ENCODE results near the gene ARMH3. TPM values are rescaled to one million over a fixed set of nuclear protein-coding genes. Genes with fewer than 3 reads are reported as not detected.

ARMH3 gene
- total and polyA plus RNA-seq, 10 of the 15 experiments (the other 5 are each of a cell fraction or from before 2014, with no cell fraction given) = 13.0 to 33.0 (median 16.4) TPM

- TF ChIP-seq ZNF687 (IDR thresholded peaks at IDR 0.05) = peak; percentile 12; the same call in 1 of the 2 replicates
- no peak for TF ChIP-seq SMARCA5 (IDR thresholded peaks at IDR 0.05)
- TF ChIP-seq ESRRA (IDR thresholded peaks at IDR 0.05; ENCODE audit: low read length) = no peak
- 0 out of 2 replicates have a peak, but pooled peaks have one; percentile 16 for TF ChIP-seq E2F4 (IDR thresholded peaks at IDR 0.05; ENCODE audit: low read depth, low read length)
- peak; percentile 76; the same call in 1 of the 2 replicates for TF ChIP-seq LARP7 (IDR thresholded peaks at IDR 0.05)
- TF ChIP-seq TCF7 (IDR thresholded peaks at IDR 0.05; ENCODE audit: borderline replicate concordance) = no peak
- TF ChIP-seq BCL3 (IDR thresholded peaks at IDR 0.05; ENCODE audit: borderline replicate concordance, insufficient read depth, low read depth, low read length, poor library complexity, severe bottlenecking) = no peak
- TF ChIP-seq ASH2L (IDR thresholded peaks at IDR 0.05; ENCODE audit: borderline replicate concordance, low read depth) = 0 out of 2 replicates have a peak, but pooled peaks have one; percentile 45
- TF ChIP-seq SUZ12 (IDR thresholded peaks at IDR 0.05; ENCODE audit: unreplicated experiment) = no peak
- no peak for TF ChIP-seq ATF2 (IDR thresholded peaks at IDR 0.05; ENCODE audit: low read length)
- TF ChIP-seq CREM (IDR thresholded peaks at IDR 0.05; ENCODE audit: low read depth) = peak; percentile 92
- TF ChIP-seq TCF3 (IDR thresholded peaks at IDR 0.05; ENCODE audit: borderline replicate concordance, insufficient read depth, low read depth, low read length) = 0 out of 2 replicates have a peak, but pooled peaks have one; percentile 31
- TF ChIP-seq NFIC (IDR thresholded peaks at IDR 0.05; ENCODE audit: low read depth, low read length) = no peak
- TF ChIP-seq CTCF (IDR thresholded peaks at IDR 0.05 in 2 of 3, conservative IDR thresholded peaks at IDR 0.05 in 1 of 3; ENCODE audit: control insufficient read depth in 2 of 3, extremely low read depth in 1 of 3, insufficient read depth in 1 of 3, low read depth in 3 of 3, low read length in 3 of 3) = peak in 2 of 3 experiments; percentile 31 to 35; a peak in 3 of 6 replicates
- peak; percentile 69; the same call in 1 of the 2 replicates for TF ChIP-seq POLR2AphosphoS2 (IDR thresholded peaks at IDR 0.05; ENCODE audit: low read depth, low read length)
- peak; percentile 72 for TF ChIP-seq FOXK2 (IDR thresholded peaks at IDR 0.05)
- peak; percentile 77 to 81 for TF ChIP-seq IKZF2 (IDR thresholded peaks at IDR 0.05)
- no peak for TF ChIP-seq SREBF1 (IDR thresholded peaks at IDR 0.05; ENCODE audit: low read length)
- TF ChIP-seq MTA3 (IDR thresholded peaks at IDR 0.05; ENCODE audit: borderline replicate concordance, low read length) = no peak
- TF ChIP-seq YBX1 (IDR thresholded peaks at IDR 0.05) = no peak
- peak; percentile 82 for TF ChIP-seq IKZF1 (conservative IDR thresholded peaks at IDR 0.05)
Measured at GRCh38 chr10:102064868-102065560, 9.0 kb upstream of the ARMH3 start, which contains the start of gene HPS6 (continued).
